Prostate gland (tissue), 2 donors: ENCODE results near the gene THRB. TPM values are rescaled to one million over a fixed set of nuclear protein-coding genes. Genes with fewer than 3 reads are reported as not detected.

Experiments used
- DNase-seq: peaks from one replicate; pipeline ENCODE4 v3.0.0-alpha.2; 2019; ENCODE audit warnings: low spot score
- H3K27ac ChIP-seq, 2 donors: fragments of 200-600 bp; sonication (generic); 2 replicates each; pipeline ENCODE4 v1.5.1; 2017 to 2019
- H3K27me3 ChIP-seq: fragments of 200-600 bp; sonication (generic); replicated peaks from 2 replicates; pipeline ENCODE4 v1.5.1; 2019; ENCODE audit not compliant: insufficient read depth
- H3K36me3 ChIP-seq, 2 donors: fragments of 200-600 bp; sonication (generic); 1 replicate in 1 of 2; 2 replicates in 1 of 2; pipeline versions ENCODE4 v1.5.1 to v1.8.1; 2017 to 2019
- H3K4me1 ChIP-seq: fragments of 200-600 bp; sonication (generic); replicated peaks from 2 replicates; pipeline ENCODE4 v1.5.1; 2019
- H3K4me3 ChIP-seq, 2 donors: fragments of 200-600 bp; sonication (generic); 2 replicates each; pipeline ENCODE4 v1.5.1; 2017 to 2019
- H3K9me3 ChIP-seq: fragments of 200-600 bp; sonication (generic); 2 replicates; pipeline ENCODE4 v1.5.1; 2017
- POLR2A ChIP-seq: fragments of 450-650 bp; IDR thresholded peaks from one replicate; pipeline ENCODE4 v1.6.1; 2016; ENCODE audit warnings: antibody characterized with exemption, mild to moderate bottlenecking
- POLR2AphosphoS5 ChIP-seq: sonication (generic); formaldehyde crosslinking; IDR thresholded peaks from one replicate; pipeline ENCODE4 v1.6.1; 2017; ENCODE audit warnings: antibody characterized with exemption
- WGBS: methylation state at CpG from one replicate; pipeline ENCODE4 v1.1.5; 2018; 5-methylcytosine and 5-hydroxymethylcytosine counted together
- intact Hi-C: fragments of 100-400 bp; cut with DNase I; formaldehyde crosslinking; loops from one replicate; pipeline ENCODE4 v1.14.2; 2022
- total RNA-seq, 2 donors: library from RNA; depleted of rRNA; stranded (reverse); fragments of >200 nt; gene quantifications; one replicate each; pipeline ENCODE4 v1.1.0, GENCODE V29; 2016
- TF ChIP-seq, protein P1 (sequence below), 4 experiments: fragments of 200-600 bp in 2 of 4; fragments of 450-650 bp in 2 of 4; sonication (generic) in 2 of 4; IDR thresholded peaks; 1 replicate in 3 of 4; 2 replicates in 1 of 4; pipeline ENCODE4 v1.5.1; 2016 to 2019; ENCODE audit warnings: antibody characterized with exemption in 4 of 4, mild to moderate bottlenecking in 2 of 4, moderate library complexity in 2 of 4

THRB gene
- total RNA-seq, 2 donors from 2014 or later, result 13.0 to 39.6 TPM

DNA sequence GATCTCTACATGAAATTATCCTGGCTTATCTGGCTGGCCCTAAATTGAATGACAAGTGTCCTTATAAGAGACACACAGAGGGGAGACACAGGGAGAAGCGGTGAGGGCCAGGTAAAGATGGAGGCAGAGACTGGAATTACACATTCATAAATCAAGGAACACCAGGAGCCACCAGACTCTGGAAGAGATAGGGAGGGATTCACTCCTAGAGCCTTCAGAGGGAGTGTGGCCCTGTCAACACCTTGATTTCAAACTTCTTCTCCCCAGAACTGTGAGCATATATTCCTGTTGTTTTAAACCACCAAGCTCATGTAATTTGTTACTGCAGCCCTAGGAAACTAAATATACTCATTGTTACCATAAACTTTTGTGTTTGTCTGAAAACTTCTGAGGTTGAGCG lies 193.7 kb downstream of the THRB start:
- no peak overlapping the region for H3K4me3 ChIP-seq
- WGBS, result 94% methylated on average over 2 of the region's 2 CpGs
- TF ChIP-seq POLR2AphosphoS5 (no peak), POLR2A (no peak)
- TF ChIP-seq, protein P1, sequence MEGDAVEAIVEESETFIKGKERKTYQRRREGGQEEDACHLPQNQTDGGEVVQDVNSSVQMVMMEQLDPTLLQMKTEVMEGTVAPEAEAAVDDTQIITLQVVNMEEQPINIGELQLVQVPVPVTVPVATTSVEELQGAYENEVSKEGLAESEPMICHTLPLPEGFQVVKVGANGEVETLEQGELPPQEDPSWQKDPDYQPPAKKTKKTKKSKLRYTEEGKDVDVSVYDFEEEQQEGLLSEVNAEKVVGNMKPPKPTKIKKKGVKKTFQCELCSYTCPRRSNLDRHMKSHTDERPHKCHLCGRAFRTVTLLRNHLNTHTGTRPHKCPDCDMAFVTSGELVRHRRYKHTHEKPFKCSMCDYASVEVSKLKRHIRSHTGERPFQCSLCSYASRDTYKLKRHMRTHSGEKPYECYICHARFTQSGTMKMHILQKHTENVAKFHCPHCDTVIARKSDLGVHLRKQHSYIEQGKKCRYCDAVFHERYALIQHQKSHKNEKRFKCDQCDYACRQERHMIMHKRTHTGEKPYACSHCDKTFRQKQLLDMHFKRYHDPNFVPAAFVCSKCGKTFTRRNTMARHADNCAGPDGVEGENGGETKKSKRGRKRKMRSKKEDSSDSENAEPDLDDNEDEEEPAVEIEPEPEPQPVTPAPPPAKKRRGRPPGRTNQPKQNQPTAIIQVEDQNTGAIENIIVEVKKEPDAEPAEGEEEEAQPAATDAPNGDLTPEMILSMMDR (IDR thresholded peaks at IDR 0.05), result no peak
- H3K9me3 ChIP-seq, result no peaks in the 10 kb centered on the region
- no peak for DNase-seq
- H3K4me1 ChIP-seq, result no peaks in the 10 kb centered on the region
- no peaks in the 10 kb centered on the region for H3K36me3 ChIP-seq
- no peak overlapping the region for H3K27ac ChIP-seq
- intact Hi-C loops, result no loop called here
- no peaks in the 10 kb centered on the region for H3K27me3 ChIP-seq

DNA sequence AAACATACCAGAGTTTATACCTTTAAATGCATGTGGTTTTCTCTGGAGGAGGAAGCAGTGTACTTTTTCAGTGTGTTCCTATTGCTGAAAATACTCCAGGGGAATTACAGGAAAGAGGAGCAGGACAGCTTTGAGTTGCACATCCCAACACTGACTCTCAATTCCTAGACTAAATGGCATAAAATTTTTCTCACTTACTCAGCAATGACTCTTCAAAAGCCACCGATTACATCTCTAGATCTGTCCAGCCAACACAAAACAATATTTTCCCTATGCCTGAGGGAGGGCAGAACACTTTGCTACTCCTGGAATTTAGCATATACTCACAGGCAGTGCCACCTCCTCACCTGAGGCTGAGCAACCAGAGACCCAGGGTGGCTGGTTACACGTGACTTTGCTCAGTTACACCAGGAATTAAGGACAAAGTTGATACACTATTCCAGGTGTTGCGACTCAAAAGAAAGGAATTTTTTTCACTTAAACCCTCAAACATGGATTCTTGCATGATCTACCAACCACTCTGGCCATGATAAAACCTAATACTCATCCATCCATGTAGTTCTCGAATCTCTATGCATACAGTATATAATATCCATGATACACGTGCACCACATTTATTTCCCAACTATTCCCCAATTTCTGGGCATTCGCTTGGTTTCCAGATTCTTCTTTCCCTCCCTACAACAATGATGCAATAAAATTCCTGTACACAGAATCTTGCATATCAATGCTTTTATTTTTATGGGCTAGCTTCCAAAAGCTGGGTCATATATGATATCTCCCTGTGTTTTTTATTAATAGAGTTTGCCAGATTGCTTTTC lies 194.6 kb downstream of the THRB start:
- DNase-seq, result no peak
- Histone ChIP-seq H3K27ac (no peak overlapping the region), H3K4me3 (no peak overlapping the region), H3K36me3 (no peaks in the 10 kb centered on the region), H3K27me3 (no peaks in the 10 kb centered on the region), H3K4me1 (no peaks in the 10 kb centered on the region), H3K9me3 (no peaks in the 10 kb centered on the region)
- intact Hi-C loops, result loop anchor here (10.0 kb wide), 1 partner anchor 65 kb away; no protein-coding TSS in a partner anchor
- TF ChIP-seq POLR2A (no peak), POLR2AphosphoS5 (no peak)
- TF ChIP-seq, protein P1 (IDR thresholded peaks at IDR 0.05), result no peak
- 73% methylated on average over 6 of the region's 6 CpGs for WGBS

DNA sequence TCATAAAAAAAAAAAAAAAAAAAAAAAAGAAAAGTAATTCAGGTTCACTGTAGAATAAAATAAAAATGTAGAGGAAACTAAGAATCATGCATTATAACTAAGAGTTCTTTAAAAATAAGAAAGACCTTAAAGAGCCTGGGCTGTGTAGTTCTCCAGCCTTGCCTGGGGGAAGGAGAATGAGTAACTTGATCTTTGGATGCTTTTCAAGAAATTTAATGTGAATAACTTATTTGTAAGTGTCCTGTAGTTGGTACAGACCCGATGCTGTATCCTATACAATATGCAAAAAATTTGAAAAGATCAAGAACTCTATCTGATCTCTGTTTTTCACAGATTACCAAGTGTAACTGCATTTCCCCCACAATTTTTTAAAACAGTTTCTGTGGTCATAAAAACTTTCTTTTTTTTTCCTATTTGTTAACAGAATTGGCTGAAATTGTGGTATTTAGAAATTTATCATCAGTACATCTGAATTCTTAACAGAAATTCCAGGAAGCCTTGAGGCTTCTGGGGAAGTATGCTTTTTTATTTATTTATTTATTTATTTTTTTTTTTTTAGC lies 195.3 kb downstream of the THRB start:
- H3K27me3 ChIP-seq, result no peaks in the 10 kb centered on the region
- TF ChIP-seq POLR2AphosphoS5 (no peak), POLR2A (no peak)
- TF ChIP-seq, protein P1 (IDR thresholded peaks at IDR 0.05), result no peak
- no peaks in the 10 kb centered on the region for H3K9me3 ChIP-seq
- no peak overlapping the region for H3K27ac ChIP-seq
- intact Hi-C loops, result loop anchor here (10.0 kb wide), 1 partner anchor 65 kb away; no protein-coding TSS in a partner anchor
- WGBS, result 16% methylated on average over 1 of the region's 1 CpG
- no peaks in the 10 kb centered on the region for H3K4me1 ChIP-seq
- H3K36me3 ChIP-seq, result no peaks in the 10 kb centered on the region
- DNase-seq, result no peak
- no peak overlapping the region for H3K4me3 ChIP-seq

DNA sequence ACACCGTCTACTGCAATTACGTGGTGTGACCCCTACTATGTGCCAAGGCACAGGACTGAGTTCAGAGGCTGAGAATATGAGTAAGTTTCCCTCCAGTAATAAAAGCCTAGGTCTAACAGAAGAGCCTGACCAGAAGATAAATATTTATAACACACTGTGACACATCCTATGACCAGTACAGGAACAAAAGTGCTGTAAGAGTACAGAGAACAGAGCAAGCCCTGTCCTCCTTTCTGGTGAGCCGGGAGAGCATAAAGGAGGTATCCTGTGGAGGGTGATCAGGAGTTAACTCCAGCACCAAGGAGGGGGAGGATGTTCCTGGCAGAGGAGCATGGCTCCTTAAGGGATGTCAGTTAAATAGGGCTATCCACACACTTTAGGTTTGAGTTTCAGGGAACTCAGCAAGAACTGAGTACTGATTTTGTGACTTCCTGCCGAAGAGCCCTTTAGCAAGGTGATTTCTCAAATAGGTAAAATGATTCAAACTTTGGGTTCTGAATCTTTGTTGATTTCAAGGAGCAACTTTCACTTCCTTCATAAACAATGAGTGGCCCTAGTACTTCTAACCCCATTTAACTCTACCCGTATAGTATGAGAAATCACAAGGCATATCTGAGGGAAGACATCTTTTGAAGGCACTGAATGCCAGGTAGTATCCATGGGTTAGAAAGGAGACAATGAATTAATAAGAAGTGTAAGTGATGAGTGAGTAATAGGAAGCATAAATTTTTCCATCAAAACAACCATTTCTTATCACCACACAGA lies 198.0 kb downstream of the THRB start:
- no peak overlapping the region for H3K4me3 ChIP-seq
- no peak overlapping the region for H3K27ac ChIP-seq
- H3K27me3 ChIP-seq, result no peaks in the 10 kb centered on the region
- WGBS, result 60% methylated on average over 5 of the region's 5 CpGs
- no peaks in the 10 kb centered on the region for H3K9me3 ChIP-seq
- no peaks in the 10 kb centered on the region for H3K4me1 ChIP-seq
- TF ChIP-seq POLR2AphosphoS5 (no peak), POLR2A (no peak)
- TF ChIP-seq, protein P1 (IDR thresholded peaks at IDR 0.05), result no peak
- DNase-seq, result no peak
- H3K36me3 ChIP-seq, result no peaks in the 10 kb centered on the region
- intact Hi-C loops, result loop anchor here (10.0 kb wide), 1 partner anchor 68 kb away; no protein-coding TSS in a partner anchor
